ENCODE results near the gene CTXN2.

The CTXN2 gene

GRCh38 chr15:48244921-48245320 is 53.5 kb downstream of the CTXN2 start:
- no peak overlapping the region for H3K4me3 ChIP-seq (ENCODE audit: low read depth, low read length)
- ChIA-PET POLR2A (no interaction called here), CTCF (interaction anchor here (1.5 kb wide), 1 partner anchor 132 kb away, joined by 3 read pairs; no protein-coding TSS in a partner anchor)
- no peak for DNase-seq (ENCODE audit: low read depth, low spot score)
- TF ChIP-seq CTCF (IDR thresholded peaks at IDR 0.05; ENCODE audit: insufficient read depth, low read length, missing control alignments) = no peak

- CTCF ChIA-PET = interaction anchor here (1.1 to 7.1 kb wide), 4 partner anchors 37 to 1052 kb away, joined by 5 to 59 read pairs (median 8); no protein-coding TSS in a partner anchor
- POLR2A ChIA-PET = no interaction called here
Observed at GRCh38 chr15:48248414-48248813, 56.9 kb downstream of the CTXN2 start.

GRCh38 chr15:48250640-48251076 is 59.2 kb downstream of the CTXN2 start:
- TF ChIP-seq CTCF (IDR thresholded peaks at IDR 0.05; ENCODE audit: insufficient read depth, low read length, missing control alignments) = peak; percentile 51
- no peak overlapping the region for H3K4me3 ChIP-seq (ENCODE audit: low read depth, low read length)
- ChIA-PET CTCF (interaction anchor here (0.6 to 7.1 kb wide), 17 partner anchors 9 to 1061 kb away, joined by 3 to 59 read pairs (median 4); no protein-coding TSS in a partner anchor), POLR2A (no interaction called here)
- peak; percentile 40 for DNase-seq (ENCODE audit: low read depth, low spot score)

More at GRCh38 chr15:48248414-48248813, 56.9 kb downstream of the CTXN2 start:
- no peak for DNase-seq (ENCODE audit: low read depth, low spot score)
- no peak overlapping the region for H3K4me3 ChIP-seq (ENCODE audit: low read depth, low read length)
- TF ChIP-seq CTCF (IDR thresholded peaks at IDR 0.05; ENCODE audit: insufficient read depth, low read length, missing control alignments) = no peak

GRCh38 chr15:48253172-48253571 is 61.7 kb downstream of the CTXN2 start:
- ChIA-PET CTCF (interaction anchor here (7.1 kb wide), 1 partner anchor 141 kb away, joined by 59 read pairs; no protein-coding TSS in a partner anchor), POLR2A (no interaction called here)
- no peak for TF ChIP-seq CTCF (IDR thresholded peaks at IDR 0.05; ENCODE audit: insufficient read depth, low read length, missing control alignments)
- no peak for DNase-seq (ENCODE audit: low read depth, low spot score)
- H3K4me3 ChIP-seq (ENCODE audit: low read depth, low read length) = no peak overlapping the region
